ENCODE results near the gene LAPTM4A.

- TF ChIP-seq CTCF (IDR thresholded peaks at IDR 0.05; ENCODE audit: low read depth, low read length) (no peak), POLR2A (IDR thresholded peaks at IDR 0.05; ENCODE audit: extremely low read depth, insufficient read length) (no peak), MAX (IDR thresholded peaks at IDR 0.05; ENCODE audit: low read depth, low read length) (no peak)
These were observed 49.3 kb upstream of the LAPTM4A start for GRCh38 chr2:20100711-20101110.

Measured in NB4 (cell line).